KBM-7 (cell line): Measurements from ENCODE around the gene SLC4A8.

Experiments
- DNase-seq: peaks from one replicate; pipeline ENCODE4 v3.0.0-alpha.2; 2015
- in situ Hi-C: fragments of 300-500 bp; cut with MboI; formaldehyde crosslinking; loops from 2 replicates; pipeline ENCODE4 v1.14.3; 2020; ENCODE audit warnings: low sequenced_read_pairs, low pct_unique_long_range_greater_than_20kb, mixed read lengths

Gene SLC4A8

GRCh38 chr12:51458635-51459034, 34.0 kb downstream of the SLC4A8 start:
- in situ Hi-C loops = no loop called here
- DNase-seq = no peak

- in situ Hi-C loops = no loop called here
- DNase-seq = no peak
Measured at GRCh38 chr12:51460519-51460918, 35.9 kb downstream of the SLC4A8 start.

DNA sequence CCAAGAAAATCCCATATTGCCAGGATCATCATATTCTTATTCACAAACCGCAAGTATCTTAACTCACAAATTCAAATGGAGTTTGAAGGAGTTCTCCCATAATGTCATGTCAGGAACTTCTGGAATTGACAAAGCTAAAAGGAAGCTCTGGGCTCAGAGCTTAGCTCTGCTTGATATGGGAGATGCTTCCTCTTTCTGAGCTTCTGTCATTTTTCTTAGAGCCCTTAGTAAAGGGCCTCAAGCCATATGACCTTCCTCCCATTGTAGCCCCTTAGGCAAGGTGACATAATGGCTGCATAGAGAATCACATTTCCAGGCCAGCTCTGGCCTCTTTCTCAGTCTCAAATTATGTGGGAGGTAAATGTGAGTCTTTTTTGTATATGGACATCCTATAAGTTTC, 40.9 kb downstream of the SLC4A8 start:
- in situ Hi-C loops = no loop called here
- DNase-seq = peak; percentile 14

- DNase-seq = no peak
- in situ Hi-C loops = no loop called here
Measured at GRCh38 chr12:51470116-51470515, 45.5 kb downstream of the SLC4A8 start.

- DNase-seq = no peak
- in situ Hi-C loops = no loop called here
Measured at GRCh38 chr12:51471111-51471864, 46.7 kb downstream of the SLC4A8 start.

- no peak for DNase-seq
- in situ Hi-C loops = no loop called here
Measured at GRCh38 chr12:51472984-51473383, 48.4 kb downstream of the SLC4A8 start.

DNA sequence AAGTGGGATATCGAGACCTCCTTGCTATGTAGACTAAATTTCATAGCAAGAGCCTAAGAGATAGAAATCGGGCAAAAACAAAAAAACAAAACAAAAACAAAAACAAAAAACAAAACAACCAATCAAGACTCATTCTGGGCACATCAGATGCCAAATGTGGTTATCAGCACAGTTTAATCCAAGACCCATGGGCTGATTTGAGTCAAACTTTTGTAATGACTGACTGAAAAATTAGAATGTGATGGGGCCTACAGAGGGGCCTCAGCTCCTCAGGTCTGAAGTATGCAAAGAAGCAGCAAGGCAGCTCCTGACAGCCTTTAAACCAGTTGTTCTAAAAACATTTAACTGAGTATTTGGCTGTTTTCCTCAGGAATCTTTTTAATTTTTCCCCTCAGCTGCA, 49.3 kb downstream of the SLC4A8 start:
- in situ Hi-C loops = no loop called here
- no peak for DNase-seq

GRCh38 chr12:51475543-51475942, 50.9 kb downstream of the SLC4A8 start:
- DNase-seq = no peak
- in situ Hi-C loops = no loop called here

DNA sequence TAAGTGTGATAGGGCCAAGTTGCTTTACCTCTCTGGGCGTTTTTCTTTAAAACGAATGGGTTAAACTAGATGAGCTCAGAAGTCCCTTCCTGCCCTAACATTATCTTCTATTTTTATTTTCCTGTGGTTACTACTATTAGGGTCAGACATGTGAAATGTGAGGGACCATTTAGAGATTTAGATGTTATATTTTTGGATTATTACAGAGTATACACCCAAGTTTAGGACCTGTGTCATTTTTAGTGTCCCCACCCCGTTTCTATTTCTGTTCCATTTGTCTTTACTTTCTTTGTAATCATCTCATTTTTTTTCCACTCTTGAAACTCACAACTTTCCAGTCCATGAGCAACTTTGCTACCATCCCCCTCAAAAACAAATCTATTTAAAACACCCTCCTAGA, 56.3 kb downstream of the SLC4A8 start:
- in situ Hi-C loops = no loop called here
- no peak for DNase-seq

- in situ Hi-C loops = no loop called here
- DNase-seq = no peak
Measured at GRCh38 chr12:51482929-51483697, 58.5 kb downstream of the SLC4A8 start.

GRCh38 chr12:51484119-51484518, 59.5 kb downstream of the SLC4A8 start:
- in situ Hi-C loops = no loop called here
- DNase-seq = no peak

GRCh38 chr12:51488281-51488680, 63.6 kb downstream of the SLC4A8 start:
- in situ Hi-C loops = no loop called here
- DNase-seq = no peak

DNA sequence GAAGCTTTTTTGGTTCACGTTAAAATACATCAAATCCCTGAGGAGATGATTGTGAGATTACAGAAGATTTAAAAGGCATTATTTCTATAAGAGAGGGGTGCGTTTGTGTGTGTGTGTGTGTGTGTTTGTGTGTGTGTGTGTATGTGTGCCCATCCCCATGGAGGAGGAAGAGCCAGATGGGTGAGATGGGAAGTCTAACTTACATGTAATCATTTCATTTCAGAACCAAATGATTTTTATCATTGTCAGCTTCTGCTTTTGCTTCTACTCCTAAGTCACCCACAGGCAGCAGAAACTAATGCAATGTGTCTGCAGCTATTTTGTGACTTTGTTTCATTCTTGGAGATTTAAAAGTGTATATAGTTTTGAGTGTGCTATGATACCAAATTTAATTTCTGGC, 68.7 kb downstream of the SLC4A8 start:
- no peak for DNase-seq
- in situ Hi-C loops = no loop called here

DNA sequence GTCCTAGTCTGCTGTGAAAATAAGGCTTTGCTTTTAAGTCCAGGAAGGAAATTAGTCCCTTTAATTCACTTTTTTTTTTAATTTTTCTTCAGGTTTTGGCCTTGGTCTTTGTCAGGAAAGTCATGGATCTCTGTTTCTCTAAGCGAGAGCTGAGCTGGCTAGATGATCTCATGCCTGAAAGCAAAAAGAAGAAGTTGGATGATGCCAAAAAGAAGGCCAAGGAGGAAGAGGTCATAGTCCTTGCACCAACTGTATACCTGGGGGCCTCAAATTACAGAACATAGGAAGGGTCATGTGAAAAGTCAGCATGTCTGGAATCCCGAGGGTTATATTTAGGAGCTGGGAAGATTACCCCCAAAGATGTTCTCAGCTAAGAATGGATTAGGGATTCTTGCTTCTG, 72.3 kb downstream of the SLC4A8 start:
- DNase-seq = no peak
- in situ Hi-C loops = no loop called here

GRCh38 chr12:51504851-51505250, 80.2 kb downstream of the SLC4A8 start:
- no peak for DNase-seq
- in situ Hi-C loops = no loop called here

- in situ Hi-C loops = no loop called here
- DNase-seq = no peak
Measured at GRCh38 chr12:51505360-51506105, 80.9 kb downstream of the SLC4A8 start.

DNA sequence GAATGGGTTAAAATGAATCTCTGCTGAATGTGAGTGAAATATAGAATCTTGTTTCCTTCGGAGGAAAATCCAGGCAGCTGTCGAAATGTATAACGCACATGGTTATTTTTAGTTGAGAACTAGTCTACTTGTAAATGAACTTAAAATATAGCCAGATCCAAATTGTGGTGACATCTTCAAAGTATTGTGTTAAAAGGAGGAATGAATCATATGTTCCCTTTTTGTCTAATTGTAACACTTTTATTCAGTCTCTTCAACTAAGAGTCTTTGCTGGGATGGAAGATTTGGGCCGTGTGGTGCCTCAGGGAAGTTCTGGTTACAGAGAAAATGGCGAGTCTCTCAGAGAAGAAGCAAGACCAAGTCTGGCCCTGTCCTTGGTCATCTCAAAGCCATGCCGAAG, 82.5 kb downstream of the SLC4A8 start:
- in situ Hi-C loops = no loop called here
- DNase-seq = no peak

DNA sequence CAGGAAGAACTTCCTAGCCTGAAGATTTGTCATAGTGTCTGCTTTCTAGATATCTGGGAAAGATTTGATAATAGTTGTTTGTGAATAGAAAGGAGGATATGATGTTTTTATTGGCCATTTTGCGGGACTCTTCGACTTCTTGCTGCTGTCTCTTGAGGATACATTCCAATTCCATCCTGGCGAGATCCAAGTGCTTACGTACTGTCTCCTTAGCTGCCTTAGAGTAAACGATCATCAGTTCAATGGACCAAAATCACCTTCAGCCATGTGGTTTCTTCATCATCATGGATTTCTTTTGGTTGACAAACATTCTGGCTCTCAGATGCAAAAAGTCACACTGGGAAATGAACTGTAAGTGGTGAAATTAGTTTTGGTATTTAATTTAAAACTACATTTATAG, 83.7 kb downstream of the SLC4A8 start:
- in situ Hi-C loops = no loop called here
- DNase-seq = no peak

- in situ Hi-C loops = no loop called here
- DNase-seq = no peak
Measured at GRCh38 chr12:51511546-51512260, 87.1 kb downstream of the SLC4A8 start.
